SKM-1 treated with dmso at 0.1 percent for 144 hours (cell line): ENCODE data around the gene AATK.

Experiments used
- DNase-seq: peaks from one replicate; lab custom pipeline; 2025; ENCODE audit not compliant: unreplicated experiment; lab: John Stamatoyannopoulos, UW

The AATK gene

GRCh38 chr17:81180836-81181810 is 15.1 kb upstream of the AATK start:
- DNase-seq: no peak

GRCh38 chr17:81179861-81180260 is 13.8 kb upstream of the AATK start:
- DNase-seq: no peak

- DNase-seq: no peak
Observed at GRCh38 chr17:81179220-81179619, 13.2 kb upstream of the AATK start.

DNA sequence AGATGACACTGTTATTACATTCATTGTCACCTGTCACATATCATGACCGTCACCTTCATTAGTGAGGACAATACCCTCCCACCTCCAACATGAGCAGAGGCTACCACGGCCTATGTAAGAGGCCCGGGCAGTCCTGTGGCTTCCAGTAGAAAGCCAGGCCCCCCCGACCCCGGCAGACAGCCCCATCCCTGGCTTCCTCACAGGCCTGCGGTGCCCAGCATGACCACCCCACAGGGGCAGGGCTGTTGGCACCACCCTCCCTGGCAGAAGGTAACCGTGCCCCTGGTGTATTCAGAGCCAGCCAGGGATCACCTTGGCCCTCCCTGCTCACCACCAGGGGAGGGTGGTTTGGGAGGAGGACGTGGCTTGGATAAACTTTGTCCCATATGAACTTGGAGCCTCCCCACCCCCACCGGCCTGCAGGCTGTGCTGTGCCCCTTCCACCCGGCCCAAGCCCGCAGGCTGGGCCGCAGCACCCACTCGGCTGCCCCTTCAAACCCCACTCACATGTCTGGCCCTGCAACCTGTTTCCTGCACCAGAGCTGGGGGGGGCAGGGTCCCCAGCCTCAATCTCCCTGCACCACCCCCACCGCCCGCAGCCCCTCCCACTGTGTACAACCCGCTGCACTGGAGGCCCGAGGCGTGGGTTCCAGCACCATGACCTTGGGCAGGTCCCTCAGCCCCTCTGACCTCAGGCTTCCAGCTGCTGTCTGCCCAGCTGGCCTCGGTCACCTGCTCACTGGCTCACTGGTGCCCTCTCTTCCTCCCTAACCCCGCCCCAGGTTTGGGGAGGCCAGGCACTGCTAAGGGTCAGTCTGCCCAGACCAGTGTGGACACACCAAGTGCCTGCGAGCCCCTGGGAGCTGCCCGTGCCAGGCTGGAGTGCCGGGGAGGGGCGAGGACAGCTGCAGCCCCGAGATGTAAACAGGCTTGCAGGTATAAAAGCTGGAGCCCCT is 12.4 kb upstream of the AATK start:
- DNase-seq: no peak

DNA sequence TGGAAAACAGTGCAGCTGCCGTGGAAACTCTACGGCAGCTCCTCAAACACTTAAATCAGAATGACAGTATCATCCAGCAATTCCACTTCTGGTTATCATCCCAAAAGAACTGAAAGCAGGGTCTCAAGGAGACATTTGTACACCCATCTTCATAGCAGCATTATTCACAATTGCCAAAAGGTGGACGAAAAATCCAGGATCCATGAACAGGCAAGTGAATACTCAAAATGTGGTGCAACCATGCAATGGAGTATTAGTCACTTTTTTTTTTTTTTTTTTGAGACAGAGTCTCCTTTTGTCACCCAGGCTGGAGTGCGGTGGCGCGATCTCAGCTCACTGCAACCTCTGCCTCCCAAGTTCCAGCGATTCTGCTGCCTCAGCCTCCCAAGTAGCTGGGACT is 10.6 kb upstream of the AATK start:
- no peak for DNase-seq

DNA sequence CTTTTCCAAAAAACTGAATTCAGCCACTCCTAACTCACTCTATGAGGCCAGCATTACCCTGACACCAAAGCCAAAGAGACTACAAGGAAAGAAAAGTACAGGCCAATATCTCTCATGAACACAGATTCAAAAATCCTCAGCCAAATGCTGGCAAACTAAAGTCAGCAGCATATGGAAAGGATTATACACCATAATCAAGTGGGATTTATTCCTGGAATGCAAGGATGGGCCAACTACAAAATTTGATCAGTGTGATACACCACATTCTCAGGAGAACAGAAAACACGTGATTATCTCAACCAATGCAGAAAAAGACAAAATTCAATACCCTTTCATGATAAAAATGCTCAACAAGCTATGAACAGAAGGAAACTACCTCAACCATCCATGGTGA is 7.7 kb upstream of the AATK start:
- no peak for DNase-seq

GRCh38 chr17:81173052-81173761 is 7.2 kb upstream of the AATK start:
- no peak for DNase-seq

GRCh38 chr17:81171941-81172340 is 5.9 kb upstream of the AATK start:
- DNase-seq: no peak

GRCh38 chr17:81170727-81171494 is 4.9 kb upstream of the AATK start:
- DNase-seq: no peak

- no peak for DNase-seq
Observed at GRCh38 chr17:81169870-81170309, 3.9 kb upstream of the AATK start.

DNA sequence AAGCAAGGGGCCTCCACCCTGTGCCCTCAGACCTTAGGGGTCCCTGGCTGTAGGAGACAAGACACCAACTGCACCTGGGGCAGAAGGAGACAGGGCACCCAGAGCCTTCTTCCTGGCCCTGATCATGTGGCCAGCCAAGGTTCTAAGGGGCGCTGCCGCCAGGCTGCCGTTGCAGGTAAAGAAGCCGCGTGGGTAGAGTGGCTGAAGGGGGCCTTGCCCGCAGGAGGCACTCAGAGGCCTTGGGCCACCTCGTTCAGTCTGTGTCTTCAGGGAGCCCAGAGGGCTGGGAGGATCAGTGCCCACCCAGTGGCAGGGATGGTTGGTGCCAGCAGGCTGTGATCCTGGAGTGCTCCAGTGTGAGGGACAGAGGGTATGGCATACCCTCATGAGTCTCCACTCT is 1.6 kb upstream of the AATK start:
- no peak for DNase-seq

DNA sequence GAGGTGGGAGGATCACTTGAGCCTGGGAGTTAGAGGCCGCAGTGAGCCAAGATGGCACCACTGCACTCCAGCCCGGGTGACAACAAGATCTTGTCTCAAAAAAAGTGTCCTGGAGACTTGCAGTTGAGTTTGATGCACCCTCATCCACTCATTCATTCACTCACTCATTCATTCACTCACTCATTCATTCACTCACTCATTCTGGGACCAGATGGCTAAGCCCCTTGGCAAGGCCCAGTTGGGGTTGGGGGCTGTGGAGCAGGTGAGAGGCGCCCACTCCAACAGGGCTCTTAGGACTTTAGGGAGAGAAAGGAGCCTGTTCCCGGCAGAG is 1.1 kb upstream of the AATK start:
- no peak for DNase-seq

DNA sequence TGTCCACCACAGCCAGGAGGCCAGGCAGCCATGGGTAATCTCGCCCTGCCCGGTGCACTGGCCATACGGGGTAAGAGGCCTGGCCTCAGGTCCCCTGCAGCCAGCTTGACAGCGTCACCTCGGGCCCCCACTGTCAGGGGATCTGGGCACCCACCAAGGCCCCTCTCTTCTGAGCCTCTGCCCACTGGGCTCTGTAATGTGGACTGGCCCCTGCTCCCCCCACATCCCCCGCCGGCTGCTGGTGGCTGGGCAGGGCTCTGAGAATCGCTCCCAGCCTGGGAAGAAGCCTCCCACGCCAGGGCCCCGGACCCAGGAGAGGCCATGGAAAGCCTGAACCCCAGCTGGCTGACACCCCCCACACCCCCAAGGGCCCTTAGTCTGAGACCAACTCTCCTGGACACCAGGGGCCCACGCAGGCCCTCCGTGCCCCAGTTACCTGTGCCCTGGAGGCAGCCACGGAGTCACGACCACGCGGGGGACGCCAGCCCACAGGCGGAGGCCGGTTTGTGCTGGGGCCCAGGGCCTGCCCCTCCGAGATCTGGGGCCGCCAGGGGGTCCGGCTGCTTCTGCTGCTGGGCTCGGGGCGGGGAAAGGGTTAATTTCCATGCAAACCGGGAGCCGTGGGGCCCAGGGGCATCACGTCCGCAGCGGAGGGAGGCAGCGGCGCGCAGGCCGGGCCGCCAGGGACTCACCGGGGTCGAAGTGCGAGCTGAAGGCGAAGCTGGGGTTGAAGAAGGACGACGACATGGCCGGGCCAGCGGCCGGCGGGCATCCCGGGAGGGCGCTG is 582 bp downstream of the AATK start, which contains the start of gene PVALEF:
PVALEF (plus strand) TSS at position 262 of the 787 bp plus-strand sequence. CDS start 15,720 bp downstream, outside the sequence.
- DNase-seq: no peak

GRCh38 chr17:81164371-81165245 is 1.4 kb downstream of the AATK start:
- DNase-seq: no peak

DNA sequence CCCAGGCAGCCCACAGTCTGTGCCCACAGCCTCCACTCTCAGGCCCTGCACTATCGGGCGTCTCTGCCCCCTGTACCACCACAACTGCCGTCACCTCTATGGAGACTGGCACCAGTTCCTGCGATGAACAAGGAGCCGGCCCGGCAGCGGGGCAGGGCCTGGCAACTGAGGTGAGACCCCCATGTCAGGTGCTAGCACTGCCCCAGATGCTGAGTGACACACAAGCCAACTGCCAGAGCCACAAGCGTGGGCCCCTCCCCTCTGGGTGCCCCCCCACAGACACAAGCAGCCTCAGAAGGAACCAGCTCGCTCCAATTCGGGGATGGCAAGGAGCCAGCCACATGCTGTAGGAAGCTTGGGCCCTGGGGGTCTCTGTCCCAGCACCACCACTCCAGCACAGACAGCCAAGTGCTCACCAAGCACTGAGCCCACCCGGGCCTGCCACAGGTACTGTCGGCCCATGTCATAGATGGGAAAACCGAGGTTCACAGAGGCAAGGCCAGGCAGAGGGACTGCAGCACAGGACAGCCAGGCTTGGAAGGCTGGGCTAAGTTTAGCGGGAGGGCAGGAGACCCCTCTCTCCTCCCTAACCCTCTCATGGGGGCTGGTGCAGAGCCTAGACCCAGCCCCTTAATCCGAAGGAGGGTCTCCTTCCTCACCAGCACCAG is 2.2 kb downstream of the AATK start:
- no peak for DNase-seq

- no peak for DNase-seq
Observed at GRCh38 chr17:81163051-81163695, 2.8 kb downstream of the AATK start.

DNA sequence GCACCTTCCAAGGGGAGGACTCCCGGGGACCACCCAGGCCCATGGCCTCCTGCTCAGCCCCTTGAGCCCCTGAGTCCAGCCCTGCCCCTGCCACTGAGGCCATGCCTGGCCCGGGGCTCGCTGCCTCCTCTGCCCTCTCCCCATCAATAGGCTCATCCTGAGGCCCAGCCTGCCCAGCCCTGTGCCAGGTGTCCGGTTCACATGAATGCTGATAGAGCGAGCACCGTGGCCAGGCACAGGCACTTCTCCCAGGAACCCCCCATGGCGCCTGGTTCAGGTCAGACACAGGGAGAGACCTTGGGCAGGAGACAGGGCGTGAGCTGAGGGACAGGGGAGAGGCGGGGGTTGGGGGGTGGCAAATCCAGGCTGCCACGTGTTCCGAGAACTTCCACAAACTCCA is 3.5 kb downstream of the AATK start:
- DNase-seq: no peak

- no peak for DNase-seq
Observed at GRCh38 chr17:81161972-81162371, 4.0 kb downstream of the AATK start.
